ENCODE measurements around the gene DPP9. TPM values are rescaled to one million over a fixed set of nuclear protein-coding genes. Genes with fewer than 3 reads are reported as not detected.

Gene DPP9
- polyA plus RNA-seq, 1 of the 3 experiments (the other 2 are of a cell fraction): 17.1 TPM

- CTCF ChIA-PET: no interaction called here
- no peak overlapping the region for H3K27ac ChIP-seq (ENCODE audit: low read depth in 2 of 2, low read length in 1 of 2)
- no peaks in the 10 kb centered on the region for H3K79me2 ChIP-seq (ENCODE audit: insufficient read depth)
- no peaks in the 10 kb centered on the region; the same call in 1 of the 2 replicates for H3K27me3 ChIP-seq (ENCODE audit: insufficient read depth)
- no peak overlapping the region for H3K4me3 ChIP-seq (ENCODE audit: low read depth in 2 of 2, low read length in 1 of 2)
- DNase-seq: no peak
- TF ChIP-seq, protein P1, sequence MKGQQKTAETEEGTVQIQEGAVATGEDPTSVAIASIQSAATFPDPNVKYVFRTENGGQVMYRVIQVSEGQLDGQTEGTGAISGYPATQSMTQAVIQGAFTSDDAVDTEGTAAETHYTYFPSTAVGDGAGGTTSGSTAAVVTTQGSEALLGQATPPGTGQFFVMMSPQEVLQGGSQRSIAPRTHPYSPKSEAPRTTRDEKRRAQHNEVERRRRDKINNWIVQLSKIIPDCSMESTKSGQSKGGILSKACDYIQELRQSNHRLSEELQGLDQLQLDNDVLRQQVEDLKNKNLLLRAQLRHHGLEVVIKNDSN (IDR thresholded peaks at IDR 0.05; ENCODE audit: borderline replicate concordance, low read depth): no peak
- no peak for TF ChIP-seq RCOR1 (IDR thresholded peaks at IDR 0.05; ENCODE audit: low read length)
- TF ChIP-seq TCF12 (IDR thresholded peaks at IDR 0.05): no peak
- no peak for TF ChIP-seq RXRA (IDR thresholded peaks at IDR 0.05; ENCODE audit: borderline replicate concordance, low read depth)
- TF ChIP-seq, protein P2, sequence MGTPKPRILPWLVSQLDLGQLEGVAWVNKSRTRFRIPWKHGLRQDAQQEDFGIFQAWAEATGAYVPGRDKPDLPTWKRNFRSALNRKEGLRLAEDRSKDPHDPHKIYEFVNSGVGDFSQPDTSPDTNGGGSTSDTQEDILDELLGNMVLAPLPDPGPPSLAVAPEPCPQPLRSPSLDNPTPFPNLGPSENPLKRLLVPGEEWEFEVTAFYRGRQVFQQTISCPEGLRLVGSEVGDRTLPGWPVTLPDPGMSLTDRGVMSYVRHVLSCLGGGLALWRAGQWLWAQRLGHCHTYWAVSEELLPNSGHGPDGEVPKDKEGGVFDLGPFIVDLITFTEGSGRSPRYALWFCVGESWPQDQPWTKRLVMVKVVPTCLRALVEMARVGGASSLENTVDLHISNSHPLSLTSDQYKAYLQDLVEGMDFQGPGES (IDR thresholded peaks at IDR 0.05; ENCODE audit: low read depth, low read length): no peak
- no peak for TF ChIP-seq RFX5 (IDR thresholded peaks at IDR 0.05; ENCODE audit: low read length)
- no peak for TF ChIP-seq GABPA (IDR thresholded peaks at IDR 0.05; ENCODE audit: low read depth)
- no peak for TF ChIP-seq FOXM1 (IDR thresholded peaks at IDR 0.05; ENCODE audit: low read depth)
- TF ChIP-seq MXI1 (IDR thresholded peaks at IDR 0.05; ENCODE audit: low read depth, low read length): no peak
- no peaks in the 10 kb centered on the region for H3K9me2 ChIP-seq
- POLR2A ChIA-PET: no interaction called here
- no peaks in the 10 kb centered on the region for H4K20me1 ChIP-seq (ENCODE audit: insufficient read depth)
- no peak overlapping the region for H2AFZ ChIP-seq (ENCODE audit: low read depth)
- H3F3A ChIP-seq (replicated peaks; ENCODE audit: insufficient read depth): no peaks in the 10 kb centered on the region
- peaks cover 0 to 10% of the 10 kb centered on the region in 2 experiments; a peak in 1 of 4 replicates for H3K4me1 ChIP-seq (ENCODE audit: control insufficient read depth in 1 of 2, insufficient read depth in 2 of 2, low read depth in 1 of 2, low read length in 1 of 2)
- 68% methylated on average over 4 of the region's 4 CpGs for WGBS (ENCODE audit: low lambda C conversion rate)
- H3K9ac ChIP-seq: no peak overlapping the region
- no peaks in the 10 kb centered on the region for H3K36me3 ChIP-seq (replicated peaks in 1 of 2; ENCODE audit: control insufficient read depth in 1 of 2, insufficient read depth in 2 of 2, low read length in 1 of 2)
- no peaks in the 10 kb centered on the region for H3K9me3 ChIP-seq
- H3K4me2 ChIP-seq: no peak overlapping the region
Observed at GRCh38 chr19:4758082-4758481, 34.4 kb upstream of the DPP9 start.

- Histone ChIP-seq H2AFZ (ENCODE audit: low read depth) (no peak overlapping the region), H3K9me3 (no peaks in the 10 kb centered on the region), H3K4me2 (no peak overlapping the region), H3K79me2 (ENCODE audit: insufficient read depth) (no peaks in the 10 kb centered on the region), H3K27ac (ENCODE audit: low read depth in 2 of 2, low read length in 1 of 2) (no peak overlapping the region), H3K27me3 (ENCODE audit: insufficient read depth) (no peaks in the 10 kb centered on the region; the same call in 1 of the 2 replicates), H3F3A (replicated peaks; ENCODE audit: insufficient read depth) (no peaks in the 10 kb centered on the region), H3K4me3 (ENCODE audit: low read depth in 2 of 2, low read length in 1 of 2) (no peak overlapping the region), H3K36me3 (replicated peaks in 1 of 2; ENCODE audit: control insufficient read depth in 1 of 2, insufficient read depth in 2 of 2, low read length in 1 of 2) (no peaks in the 10 kb centered on the region), H4K20me1 (ENCODE audit: insufficient read depth) (no peaks in the 10 kb centered on the region), H3K4me1 (ENCODE audit: control insufficient read depth in 1 of 2, insufficient read depth in 2 of 2, low read depth in 1 of 2, low read length in 1 of 2) (peaks cover 0 to 10% of the 10 kb centered on the region in 2 experiments; a peak in 1 of 4 replicates), H3K9me2 (no peaks in the 10 kb centered on the region), H3K9ac (no peak overlapping the region)
- WGBS (ENCODE audit: low lambda C conversion rate): 80% methylated on average over 7 of the region's 7 CpGs
- CTCF ChIA-PET: interaction anchor here (1.1 kb wide), 2 partner anchors 9 to 23 kb away, joined by 3 read pairs; no protein-coding TSS in a partner anchor
- no peak for TF ChIP-seq TAF1 (IDR thresholded peaks at IDR 0.05; ENCODE audit: borderline replicate concordance, low read depth, low read length)
- no peak for TF ChIP-seq RXRA (IDR thresholded peaks at IDR 0.05; ENCODE audit: borderline replicate concordance, low read depth)
- TF ChIP-seq YY1 (IDR thresholded peaks at IDR 0.05; ENCODE audit: low read depth): no peak
- TF ChIP-seq EP300 (IDR thresholded peaks at IDR 0.05; ENCODE audit: borderline replicate concordance in 1 of 2, low read depth in 1 of 2, low read length in 1 of 2): no peak
- no peak for TF ChIP-seq GATA2 (CRISPR knock-in tag; IDR thresholded peaks at IDR 0.05)
- no peak for TF ChIP-seq MEF2A (IDR thresholded peaks at IDR 0.05; ENCODE audit: borderline replicate concordance, low read depth)
- TF ChIP-seq TEAD4 (IDR thresholded peaks at IDR 0.05; ENCODE audit: borderline replicate concordance, insufficient read depth): no peak
- no peak for TF ChIP-seq ZBTB33 (IDR thresholded peaks at IDR 0.05; ENCODE audit: borderline replicate concordance, low read depth)
- no peak for TF ChIP-seq ELF1 (IDR thresholded peaks at IDR 0.05)
- TF ChIP-seq JUND (IDR thresholded peaks at IDR 0.05): no peak
- no peak for TF ChIP-seq REST (IDR thresholded peaks at IDR 0.05; ENCODE audit: low read depth, low read length)
- TF ChIP-seq NRF1 (IDR thresholded peaks at IDR 0.05; ENCODE audit: low read depth, low read length): no peak
- TF ChIP-seq, protein P3, sequence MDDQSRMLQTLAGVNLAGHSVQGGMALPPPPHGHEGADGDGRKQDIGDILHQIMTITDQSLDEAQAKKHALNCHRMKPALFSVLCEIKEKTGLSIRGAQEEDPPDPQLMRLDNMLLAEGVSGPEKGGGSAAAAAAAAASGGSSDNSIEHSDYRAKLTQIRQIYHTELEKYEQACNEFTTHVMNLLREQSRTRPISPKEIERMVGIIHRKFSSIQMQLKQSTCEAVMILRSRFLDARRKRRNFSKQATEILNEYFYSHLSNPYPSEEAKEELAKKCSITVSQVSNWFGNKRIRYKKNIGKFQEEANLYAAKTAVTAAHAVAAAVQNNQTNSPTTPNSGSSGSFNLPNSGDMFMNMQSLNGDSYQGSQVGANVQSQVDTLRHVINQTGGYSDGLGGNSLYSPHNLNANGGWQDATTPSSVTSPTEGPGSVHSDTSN (IDR thresholded peaks at IDR 0.05): no peak
- no peak for TF ChIP-seq CHD2 (IDR thresholded peaks at IDR 0.05; ENCODE audit: low read length, partially characterized antibody)
- POLR2A ChIA-PET: no interaction called here
- DNase-seq: no peak
Observed at GRCh38 chr19:4755459-4755858, 31.8 kb upstream of the DPP9 start.
